ENCODE measurements around the gene IL20. TPM values are rescaled to one million over a fixed set of nuclear protein-coding genes. Genes with fewer than 3 reads are reported as not detected.
"Not testable (repeated sequence)": the region's sequence is repeated elsewhere in the genome, so short reads cannot be mapped to it uniquely, and the experiment has no call there.

The IL20 gene
- total RNA-seq, 1 donor from 2014 or later: not detected

GRCh38 chr1:206851341-206852010 is 13.9 kb upstream of the IL20 start:
- Mint-ChIP-seq H3K9me3 (peaks cover 21% of the 10 kb centered on the region), H3K27ac (no peak overlapping the region), H3K27me3 (ENCODE audit: insufficient read depth, low read depth) (peaks cover 2% of the 10 kb centered on the region), H3K4me3 (no peak overlapping the region), H3K36me3 (no peaks in the 10 kb centered on the region), H3K4me1 (no peaks in the 10 kb centered on the region)
- Histone ChIP-seq H3K9me3 (ENCODE audit: low read depth) (no peaks in the 10 kb centered on the region), H3K4me3 (no peak overlapping the region), H3K36me3 (no peaks in the 10 kb centered on the region), H3K4me2 (no peak overlapping the region), H2AFZ (replicated peaks) (no peak overlapping the region), H3K79me2 (ENCODE audit: low read depth) (no peaks in the 10 kb centered on the region), H3K4me1 (no peaks in the 10 kb centered on the region), H3K27ac (no peak overlapping the region), H3K27me3 (no peaks in the 10 kb centered on the region), H3F3A (ENCODE audit: low read depth) (no peaks in the 10 kb centered on the region), H4K20me1 (ENCODE audit: low read depth) (no peaks in the 10 kb centered on the region), H3K9ac (no peak overlapping the region)
- TF ChIP-seq EZH2 (IDR thresholded peaks at IDR 0.05) (no peak), CTCF (IDR thresholded peaks at IDR 0.05) (no peak), EZH2phosphoT487 (IDR thresholded peaks at IDR 0.05) (no peak)
- no peak for DNase-seq (ENCODE audit: low spot score)

- not testable (repeated sequence) for DNase-seq (ENCODE audit: low spot score); H3F3A ChIP-seq (ENCODE audit: low read depth); H3K79me2 ChIP-seq (ENCODE audit: low read depth); H3K4me1 ChIP-seq; H3K9ac ChIP-seq; H3K27ac Mint-ChIP-seq; H3K27me3 Mint-ChIP-seq (ENCODE audit: insufficient read depth, low read depth); H3K4me2 ChIP-seq; H3K4me1 Mint-ChIP-seq; H3K9me3 ChIP-seq (ENCODE audit: low read depth); H2AFZ ChIP-seq (replicated peaks); H3K27me3 ChIP-seq; H4K20me1 ChIP-seq (ENCODE audit: low read depth); H3K4me3 ChIP-seq; H3K4me3 Mint-ChIP-seq; H3K36me3 Mint-ChIP-seq; H3K36me3 ChIP-seq; H3K27ac ChIP-seq
- H3K9me3 Mint-ChIP-seq: peaks cover 21% of the 10 kb centered on the region
Observed at GRCh38 chr1:206852662-206853061, 12.8 kb upstream of the IL20 start.

- H3K9me3 Mint-ChIP-seq: peaks cover 18% of the 10 kb centered on the region
- not testable (repeated sequence) for H4K20me1 ChIP-seq (ENCODE audit: low read depth); H3K36me3 Mint-ChIP-seq; H3K4me1 ChIP-seq; DNase-seq (ENCODE audit: low spot score); H3K9me3 ChIP-seq (ENCODE audit: low read depth); H3K27me3 ChIP-seq; H2AFZ ChIP-seq (replicated peaks); H3K4me1 Mint-ChIP-seq; H3K79me2 ChIP-seq (ENCODE audit: low read depth); H3K36me3 ChIP-seq; H3K4me3 ChIP-seq; H3K27ac Mint-ChIP-seq; H3K4me2 ChIP-seq; H3K27ac ChIP-seq; H3K4me3 Mint-ChIP-seq; H3K27me3 Mint-ChIP-seq (ENCODE audit: insufficient read depth, low read depth); H3F3A ChIP-seq (ENCODE audit: low read depth); H3K9ac ChIP-seq
Observed at GRCh38 chr1:206853696-206854095, 11.7 kb upstream of the IL20 start.

- Histone ChIP-seq H3K36me3 (no peaks in the 10 kb centered on the region), H3K79me2 (ENCODE audit: low read depth) (no peaks in the 10 kb centered on the region), H3K27ac (no peak overlapping the region), H3K27me3 (no peaks in the 10 kb centered on the region), H2AFZ (replicated peaks) (no peak overlapping the region), H3K9ac (no peak overlapping the region), H3K4me1 (no peaks in the 10 kb centered on the region), H4K20me1 (ENCODE audit: low read depth) (no peaks in the 10 kb centered on the region), H3F3A (ENCODE audit: low read depth) (no peaks in the 10 kb centered on the region), H3K9me3 (ENCODE audit: low read depth) (no peaks in the 10 kb centered on the region), H3K4me2 (no peak overlapping the region), H3K4me3 (no peak overlapping the region)
- no peak for DNase-seq (ENCODE audit: low spot score)
- Mint-ChIP-seq H3K4me1 (no peaks in the 10 kb centered on the region), H3K27me3 (ENCODE audit: insufficient read depth, low read depth) (peaks cover 2% of the 10 kb centered on the region), H3K27ac (no peak overlapping the region), H3K4me3 (no peak overlapping the region), H3K36me3 (no peaks in the 10 kb centered on the region), H3K9me3 (peaks cover 18% of the 10 kb centered on the region)
- TF ChIP-seq EZH2phosphoT487 (IDR thresholded peaks at IDR 0.05): no peak
- TF ChIP-seq CTCF (IDR thresholded peaks at IDR 0.05): no peak
- TF ChIP-seq EZH2 (IDR thresholded peaks at IDR 0.05): no peak
Observed at GRCh38 chr1:206854401-206855129, 10.9 kb upstream of the IL20 start.
